ENCODE results near the gene FBXO41. TPM values are rescaled to one million over a fixed set of nuclear protein-coding genes. Genes with fewer than 3 reads are reported as not detected.

Gene FBXO41, protein sequence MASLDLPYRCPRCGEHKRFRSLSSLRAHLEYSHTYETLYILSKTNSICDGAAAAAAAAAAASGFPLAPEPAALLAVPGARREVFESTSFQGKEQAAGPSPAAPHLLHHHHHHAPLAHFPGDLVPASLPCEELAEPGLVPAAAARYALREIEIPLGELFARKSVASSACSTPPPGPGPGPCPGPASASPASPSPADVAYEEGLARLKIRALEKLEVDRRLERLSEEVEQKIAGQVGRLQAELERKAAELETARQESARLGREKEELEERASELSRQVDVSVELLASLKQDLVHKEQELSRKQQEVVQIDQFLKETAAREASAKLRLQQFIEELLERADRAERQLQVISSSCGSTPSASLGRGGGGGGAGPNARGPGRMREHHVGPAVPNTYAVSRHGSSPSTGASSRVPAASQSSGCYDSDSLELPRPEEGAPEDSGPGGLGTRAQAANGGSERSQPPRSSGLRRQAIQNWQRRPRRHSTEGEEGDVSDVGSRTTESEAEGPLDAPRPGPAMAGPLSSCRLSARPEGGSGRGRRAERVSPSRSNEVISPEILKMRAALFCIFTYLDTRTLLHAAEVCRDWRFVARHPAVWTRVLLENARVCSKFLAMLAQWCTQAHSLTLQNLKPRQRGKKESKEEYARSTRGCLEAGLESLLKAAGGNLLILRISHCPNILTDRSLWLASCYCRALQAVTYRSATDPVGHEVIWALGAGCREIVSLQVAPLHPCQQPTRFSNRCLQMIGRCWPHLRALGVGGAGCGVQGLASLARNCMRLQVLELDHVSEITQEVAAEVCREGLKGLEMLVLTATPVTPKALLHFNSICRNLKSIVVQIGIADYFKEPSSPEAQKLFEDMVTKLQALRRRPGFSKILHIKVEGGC
- total RNA-seq (2014; rRNA removed; shearing (Covaris generic); ENCODE audit: low replicate concordance): 0.44 and 1.2 TPM in 2 replicates

GRCh38 chr2:73284296-73285158 is at the start of gene FBXO41:
Gene FBXO41, minus strand, starts transcription at chr2:73284478. Its CDS starts 14,848 bp downstream, at chr2:73269630.
- in situ Hi-C loops (cut with HindIII; ENCODE audit: low pct_unique_long_range_greater_than_20kb, low sequenced_read_pairs): no loop called here
- DNase-seq (ENCODE audit: low read depth): no peak

- DNase-seq (ENCODE audit: low read depth): no peak
- in situ Hi-C loops (cut with HindIII; ENCODE audit: low pct_unique_long_range_greater_than_20kb, low sequenced_read_pairs): no loop called here
Measured at GRCh38 chr2:73334045-73334444, 49.8 kb upstream of the FBXO41 start.

DNA sequence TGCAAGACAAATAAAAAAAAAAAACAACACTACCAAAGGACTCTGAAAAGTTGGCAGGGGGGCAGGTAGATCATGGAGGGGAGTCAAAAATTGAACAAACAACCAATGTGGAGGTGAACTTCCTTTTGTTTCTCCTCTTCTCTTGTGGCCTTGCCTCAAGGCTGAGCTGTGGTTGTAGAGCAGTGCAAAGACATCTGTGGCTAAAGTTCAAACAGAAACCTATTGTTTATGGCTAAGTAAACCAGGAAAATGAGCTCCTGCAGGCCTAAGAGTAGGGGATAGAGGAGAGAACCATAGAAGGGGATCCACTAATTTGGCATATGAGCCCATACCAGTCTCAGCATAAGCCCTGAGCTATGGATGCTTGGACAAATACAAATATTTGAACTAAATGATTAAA is 49.3 kb upstream of the FBXO41 start:
- no peak for DNase-seq (ENCODE audit: low read depth)
- in situ Hi-C loops (cut with HindIII; ENCODE audit: low pct_unique_long_range_greater_than_20kb, low sequenced_read_pairs): no loop called here

DNA sequence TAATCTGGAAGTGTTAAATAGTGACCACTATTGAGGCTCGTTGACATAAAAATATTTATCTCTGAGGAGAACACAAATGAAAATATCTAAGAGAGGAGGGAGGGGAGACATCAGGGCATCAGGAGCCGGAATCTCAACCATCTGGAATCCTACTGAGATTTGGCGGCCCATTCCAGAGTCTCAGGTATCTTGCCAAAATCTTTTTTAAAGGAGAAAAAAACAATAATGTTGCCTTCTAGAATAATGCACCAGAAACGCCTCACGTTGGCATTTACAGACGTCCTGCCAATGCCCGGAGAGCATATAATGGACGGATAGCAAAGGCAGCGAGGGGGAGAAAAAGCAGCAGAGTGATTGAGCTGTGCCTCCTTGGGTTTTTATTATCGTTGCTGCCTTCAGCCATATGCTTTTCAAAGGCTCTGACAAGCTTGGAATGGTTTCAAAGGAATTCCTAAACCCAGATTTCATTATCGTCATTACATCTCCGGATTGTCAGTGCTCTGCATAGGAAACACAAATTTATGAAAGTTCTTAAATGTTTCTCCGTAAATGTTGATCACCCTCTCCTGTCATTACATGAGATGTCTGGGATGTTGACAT is 39.9 kb upstream of the FBXO41 start:
- in situ Hi-C loops (cut with HindIII; ENCODE audit: low pct_unique_long_range_greater_than_20kb, low sequenced_read_pairs): no loop called here
- DNase-seq (ENCODE audit: low read depth): no peak

DNA sequence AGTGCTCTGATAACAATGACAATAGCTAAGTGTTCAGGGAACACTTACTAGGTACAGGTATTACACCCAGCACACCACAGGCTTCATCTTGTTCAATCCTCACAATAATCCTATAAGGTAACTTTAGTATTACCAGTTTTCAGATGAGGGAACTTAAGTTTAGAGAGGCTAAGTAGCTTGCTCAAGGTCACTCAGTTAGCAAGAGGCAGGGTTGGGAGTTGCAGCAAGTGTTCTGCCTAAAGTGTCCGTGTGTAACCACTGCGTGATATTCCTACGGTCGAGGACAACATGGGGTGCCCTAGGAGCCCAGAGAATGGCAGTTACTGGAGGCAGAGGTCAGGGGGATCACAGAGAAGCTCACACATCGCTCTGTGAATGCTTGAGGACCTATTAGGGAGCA is 39.3 kb upstream of the FBXO41 start:
- no peak for DNase-seq (ENCODE audit: low read depth)
- in situ Hi-C loops (cut with HindIII; ENCODE audit: low pct_unique_long_range_greater_than_20kb, low sequenced_read_pairs): no loop called here

DNA sequence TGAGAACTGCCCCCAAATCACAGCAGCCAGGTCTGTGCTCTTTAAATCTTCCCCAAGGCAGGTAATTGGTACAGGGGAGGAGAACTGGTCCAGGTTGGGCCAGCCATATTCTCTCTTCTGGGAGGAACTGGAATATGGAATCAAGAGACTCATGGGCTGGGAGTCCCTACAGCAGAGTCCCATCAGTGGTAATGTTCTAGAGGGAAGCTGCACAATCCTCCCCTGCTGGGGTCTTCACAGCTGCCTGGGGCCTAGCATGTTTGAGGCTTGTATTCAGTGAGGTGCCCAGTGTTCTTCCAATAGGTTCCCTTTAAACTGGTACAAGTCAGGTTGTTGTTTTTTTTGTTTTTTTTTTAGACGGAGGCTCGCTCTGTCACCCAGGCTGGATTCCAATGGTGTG is 30.2 kb upstream of the FBXO41 start:
- in situ Hi-C loops (cut with HindIII; ENCODE audit: low pct_unique_long_range_greater_than_20kb, low sequenced_read_pairs): no loop called here
- DNase-seq (ENCODE audit: low read depth): no peak

GRCh38 chr2:73307720-73308119 is 23.4 kb upstream of the FBXO41 start:
- no peak for DNase-seq (ENCODE audit: low read depth)
- in situ Hi-C loops (cut with HindIII; ENCODE audit: low pct_unique_long_range_greater_than_20kb, low sequenced_read_pairs): no loop called here

DNA sequence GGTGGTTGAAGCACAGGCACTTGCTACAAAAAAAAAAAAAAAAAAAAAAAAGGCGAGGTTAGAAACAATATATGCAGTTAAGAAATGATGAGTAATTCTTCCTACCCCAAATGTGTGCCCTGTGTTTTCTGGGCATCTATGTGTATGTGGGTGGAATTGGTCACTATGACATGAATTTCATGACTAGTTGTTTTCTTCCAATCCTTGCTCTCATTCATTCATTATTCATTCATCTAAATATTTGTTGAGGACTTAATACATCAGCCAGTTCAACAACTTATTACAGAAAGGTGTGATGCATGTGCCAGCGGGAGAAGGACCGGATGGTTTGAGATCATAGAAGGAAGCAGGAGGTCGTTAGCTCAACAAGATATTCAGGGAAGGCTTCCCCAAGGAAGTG is 17.4 kb upstream of the FBXO41 start:
- in situ Hi-C loops (cut with HindIII; ENCODE audit: low pct_unique_long_range_greater_than_20kb, low sequenced_read_pairs): no loop called here
- no peak for DNase-seq (ENCODE audit: low read depth)

GRCh38 chr2:73300926-73301325 is 16.6 kb upstream of the FBXO41 start:
- DNase-seq (ENCODE audit: low read depth): no peak
- in situ Hi-C loops (cut with HindIII; ENCODE audit: low pct_unique_long_range_greater_than_20kb, low sequenced_read_pairs): no loop called here

DNA sequence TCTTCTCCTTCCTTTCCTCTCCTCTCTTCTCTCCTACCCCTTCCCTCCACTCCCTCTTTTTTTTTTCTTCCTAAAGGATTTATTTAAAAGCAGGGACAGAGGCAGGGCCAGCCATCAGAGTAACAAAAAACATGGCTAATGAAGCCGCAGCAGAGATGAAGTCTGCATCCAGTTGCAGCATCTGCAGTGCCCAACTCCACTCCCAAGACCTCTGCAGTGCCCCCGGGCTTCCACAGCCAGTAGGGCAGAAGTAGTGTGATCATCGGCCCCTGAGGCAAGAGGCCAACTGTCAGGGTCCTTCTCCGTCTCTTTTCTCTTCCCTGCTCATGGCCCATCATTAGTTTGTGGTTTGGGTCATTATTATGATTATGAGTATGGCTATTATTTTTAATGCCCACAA is 13.3 kb upstream of the FBXO41 start:
- no peak for DNase-seq (ENCODE audit: low read depth)
- in situ Hi-C loops (cut with HindIII; ENCODE audit: low pct_unique_long_range_greater_than_20kb, low sequenced_read_pairs): no loop called here

DNA sequence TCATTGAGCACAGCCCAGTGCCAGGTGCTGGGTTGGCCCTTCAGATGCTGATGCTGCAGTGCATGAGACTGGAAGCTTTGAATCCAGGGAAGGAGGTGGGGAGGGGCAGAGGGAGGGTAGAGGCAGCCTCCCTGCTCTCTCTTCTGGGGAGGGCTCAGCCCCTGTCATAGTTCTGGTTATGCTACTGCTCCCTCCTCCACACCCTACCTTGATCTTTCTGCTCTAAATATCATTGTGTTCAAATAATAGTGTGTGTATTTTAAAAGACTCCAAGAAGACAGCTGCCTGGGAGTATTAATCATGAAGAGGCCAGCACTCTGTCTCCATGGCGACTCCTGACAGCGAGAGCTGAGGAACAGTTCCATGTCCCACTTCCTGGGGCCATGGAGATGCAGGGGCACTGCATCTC is 12.9 kb upstream of the FBXO41 start:
- DNase-seq (ENCODE audit: low read depth): no peak
- in situ Hi-C loops (cut with HindIII; ENCODE audit: low pct_unique_long_range_greater_than_20kb, low sequenced_read_pairs): no loop called here

DNA sequence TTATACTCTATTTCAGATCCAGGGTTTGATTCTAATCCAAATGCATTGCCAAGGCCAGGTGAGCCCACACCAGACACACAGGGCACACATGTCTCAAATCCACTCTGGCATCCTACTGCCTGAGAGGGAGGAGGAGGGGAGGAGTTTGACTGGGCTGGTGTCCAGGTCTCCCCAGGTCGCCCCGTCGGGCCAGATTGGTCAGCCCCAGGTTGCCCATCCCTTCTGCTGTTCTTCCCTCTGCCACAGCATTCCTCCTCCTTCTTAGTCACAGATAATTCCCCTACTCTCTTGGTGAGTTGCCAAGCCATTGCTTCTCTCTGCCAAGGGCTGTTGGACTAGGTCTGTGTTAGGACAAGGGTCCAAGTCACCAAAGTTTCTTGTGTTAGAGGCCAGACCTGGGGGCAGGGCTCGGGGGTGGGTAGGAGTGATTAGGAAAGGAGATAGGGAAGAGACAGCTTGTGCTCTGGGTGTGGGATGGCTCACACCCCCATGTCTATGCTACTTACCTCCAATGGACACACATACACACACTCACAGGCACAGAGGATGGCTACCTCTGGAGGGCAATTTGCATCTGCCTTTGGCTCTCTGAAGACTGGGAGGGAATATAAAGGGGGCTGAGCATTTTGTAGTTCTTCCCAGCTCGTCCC is 11.6 kb upstream of the FBXO41 start:
- in situ Hi-C loops (cut with HindIII; ENCODE audit: low pct_unique_long_range_greater_than_20kb, low sequenced_read_pairs): no loop called here

GRCh38 chr2:73294239-73294638 is 10.0 kb upstream of the FBXO41 start:
- no peak for DNase-seq (ENCODE audit: low read depth)
- in situ Hi-C loops (cut with HindIII; ENCODE audit: low pct_unique_long_range_greater_than_20kb, low sequenced_read_pairs): no loop called here

More for the DNA sequence above, 11.6 kb upstream of the FBXO41 start:
- no peak for DNase-seq (ENCODE audit: low read depth)

GRCh38 chr2:73293534-73294171 is 9.4 kb upstream of the FBXO41 start, which contains the start of gene EGR4:
Gene EGR4, minus strand, starts transcription at chr2:73293548. Its CDS starts 231 bp downstream, at chr2:73293317.
- in situ Hi-C loops (cut with HindIII; ENCODE audit: low pct_unique_long_range_greater_than_20kb, low sequenced_read_pairs): no loop called here
- DNase-seq (ENCODE audit: low read depth): peak; percentile 44

GRCh38 chr2:73292906-73293533 is 8.7 kb upstream of the FBXO41 start:
- in situ Hi-C loops (cut with HindIII; ENCODE audit: low pct_unique_long_range_greater_than_20kb, low sequenced_read_pairs): no loop called here
- no peak for DNase-seq (ENCODE audit: low read depth)

DNA sequence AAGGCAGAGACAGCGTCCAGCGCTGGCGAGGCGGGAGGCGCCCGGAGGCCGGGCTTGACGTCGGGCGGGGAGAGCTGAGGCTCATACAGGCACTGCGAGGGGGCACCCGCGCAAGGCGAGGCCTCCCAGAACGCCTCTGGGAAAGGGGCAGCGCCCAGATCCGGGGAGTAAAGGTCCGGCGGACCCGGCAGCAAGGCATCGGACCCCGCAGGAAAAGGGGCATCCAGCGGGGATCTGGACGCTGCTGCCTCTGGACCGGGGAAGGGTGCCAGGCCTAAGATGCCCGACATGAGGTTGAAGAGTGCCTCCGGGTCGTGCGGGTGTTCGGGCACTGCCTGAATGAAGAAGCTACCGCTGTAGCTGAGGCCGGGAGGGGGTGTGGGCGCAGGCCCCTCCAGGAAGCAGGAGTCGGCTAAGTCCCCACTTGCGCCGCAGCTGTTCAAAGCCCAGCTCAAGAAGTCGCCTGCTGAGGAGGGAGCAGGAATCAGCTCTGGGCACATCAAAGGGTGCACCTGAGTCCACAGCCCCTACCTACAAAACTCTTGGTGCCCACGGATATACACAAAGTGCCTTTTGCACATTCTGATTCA is 8.1 kb upstream of the FBXO41 start:
- in situ Hi-C loops (cut with HindIII; ENCODE audit: low pct_unique_long_range_greater_than_20kb, low sequenced_read_pairs): no loop called here
- DNase-seq (ENCODE audit: low read depth): no peak
